H1 (cell line): ENCODE data around the gene ST6GALNAC2. TPM values are rescaled to one million over a fixed set of nuclear protein-coding genes. Genes with fewer than 3 reads are reported as not detected.

Experiments
- CTCF ChIA-PET: fragments of 300-600 bp; sonication (Branson Sonifier 250); formaldehyde crosslinking; loops from one replicate; lab custom pipeline; 2021; ENCODE audit not compliant: partially characterized antibody; lab: Charles Lee
- POLR2A ChIA-PET: fragments of 300-600 bp; sonication (Branson Sonifier 250); formaldehyde crosslinking; loops from one replicate; lab custom pipeline; 2021; ENCODE audit warnings: inconsistent platforms; ENCODE audit not compliant: partially characterized antibody; lab: Charles Lee
- DNase-seq, 2 experiments: peaks; one replicate each; pipeline versions ENCODE4 v3.0.0 to v3.0.0-alpha.2; 2010 to 2022; ENCODE audit warnings: low spot score in 2 of 2, low read depth in 1 of 2, mixed read lengths in 1 of 2
- FAIRE-seq: peaks from 2 replicates; lab custom pipeline; 2011; peaks lifted over from hg19 to GRCh38; lab: Jason Lieb, UNC
- H2AFZ ChIP-seq: 2 replicates; pipeline ENCODE4 v1.8.1; 2012; ENCODE audit warnings: low read length, inconsistent platforms
- H2AK5ac ChIP-seq: 2 replicates; pipeline ENCODE4 v1.6.1; 2013; ENCODE audit warnings: low read depth, low read length
- H2BK120ac ChIP-seq: replicated peaks from 2 replicates; pipeline ENCODE3; 2013; ENCODE audit warnings: low read depth, low read length, inconsistent platforms
- H2BK12ac ChIP-seq: 2 replicates; pipeline ENCODE4 v1.6.1; 2013; ENCODE audit warnings: low read depth, low read length
- H2BK15ac ChIP-seq: 2 replicates; pipeline ENCODE4 v1.6.1; 2013; ENCODE audit warnings: low read length
- H2BK20ac ChIP-seq: 2 replicates; pipeline ENCODE4 v1.6.1; 2013; ENCODE audit warnings: low read length
- H2BK5ac ChIP-seq: 2 replicates; pipeline ENCODE4 v1.6.1; 2013; ENCODE audit warnings: low read depth, low read length
- H3K14ac ChIP-seq: 2 replicates; pipeline ENCODE4 v1.6.1; 2013; ENCODE audit warnings: inconsistent platforms; ENCODE audit not compliant: insufficient read length
- H3K18ac ChIP-seq: 2 replicates; pipeline ENCODE4 v1.6.1; 2013; ENCODE audit warnings: low read length; ENCODE audit errors: extremely low read depth
- H3K23ac ChIP-seq: 2 replicates; pipeline ENCODE4 v1.6.1; 2013; ENCODE audit warnings: inconsistent platforms; ENCODE audit not compliant: insufficient read length
- H3K23me2 ChIP-seq: 2 replicates; pipeline ENCODE4 v1.6.1; 2013; ENCODE audit warnings: low read depth, low read length
- H3K27ac ChIP-seq: 2 replicates; pipeline ENCODE4 v1.6.1; 2011; ENCODE audit warnings: low read depth, low read length, inconsistent platforms
- H3K27me3 ChIP-seq, 4 experiments: replicated peaks in 1 of 4; 1 replicate in 1 of 4; 2 replicates in 3 of 4; pipeline versions ENCODE4 v1.6.1 to v1.8.1; 2011 to 2013; ENCODE audit warnings: low read length in 3 of 4, mild to moderate bottlenecking in 3 of 4, inconsistent platforms in 2 of 4, mixed read lengths in 2 of 4, moderate library complexity in 1 of 4; ENCODE audit not compliant: control insufficient read depth in 3 of 4, insufficient read depth in 3 of 4; ENCODE audit errors: extremely low read depth in 1 of 4
- H3K36me3 ChIP-seq, 4 experiments: 2 replicates each; pipeline versions ENCODE4 v1.6.1 to v1.8.1; 2011 to 2013; ENCODE audit warnings: mild to moderate bottlenecking in 4 of 4, low read length in 3 of 4, moderate library complexity in 2 of 4, control low read depth in 1 of 4, inconsistent platforms in 1 of 4; ENCODE audit not compliant: insufficient read depth in 4 of 4, control insufficient read depth in 2 of 4
- H3K4ac ChIP-seq: replicated peaks from 2 replicates; pipeline ENCODE3; 2013; ENCODE audit warnings: low read length, low read depth, mixed read lengths, inconsistent platforms; ENCODE audit not compliant: insufficient read length
- H3K4me1 ChIP-seq, 4 experiments: replicated peaks in 1 of 4; 1 replicate in 1 of 4; 2 replicates in 3 of 4; pipeline versions ENCODE4 v1.6.1 to v1.8.1; 2011 to 2013; ENCODE audit warnings: low read length in 3 of 4, inconsistent platforms in 2 of 4, mixed read lengths in 1 of 4; ENCODE audit not compliant: insufficient read depth in 4 of 4, control insufficient read depth in 3 of 4
- H3K4me2 ChIP-seq, 2 experiments: 2 replicates each; pipeline versions ENCODE4 v1.6.1 to v1.8.1; 2011 to 2013; ENCODE audit warnings: low read depth in 2 of 2, low read length in 2 of 2, control low read depth in 1 of 2, inconsistent platforms in 1 of 2, mild to moderate bottlenecking in 1 of 2; ENCODE audit not compliant: insufficient read depth in 1 of 2
- H3K4me3 ChIP-seq, 4 experiments: fragments of 200-600, 300-600 bp in 1 of 4; sonication (generic), shearing (Covaris generic), sonication (Bioruptor Twin) in 1 of 4; 2 replicates each; pipeline versions ENCODE4 v1.5.1 to v1.8.1; 2011 to 2016; ENCODE audit warnings: low read length in 4 of 4, low read depth in 3 of 4, control low read depth in 2 of 4, inconsistent platforms in 2 of 4, mild to moderate bottlenecking in 2 of 4, mixed read lengths in 1 of 4, moderate library complexity in 1 of 4; ENCODE audit not compliant: insufficient read depth in 2 of 4; ENCODE audit errors: extremely low read depth in 1 of 4
- H3K56ac ChIP-seq: replicated peaks from 2 replicates; pipeline ENCODE3; 2013; ENCODE audit warnings: low read depth, mild to moderate bottlenecking, mixed read lengths, low read length, inconsistent platforms; ENCODE audit not compliant: insufficient read length
- H3K79me1 ChIP-seq: 2 replicates; pipeline ENCODE4 v1.6.1; 2013; ENCODE audit warnings: low read depth, low read length, control low read depth
- H3K79me2 ChIP-seq, 2 experiments: 2 replicates each; pipeline versions ENCODE4 v1.6.1 to v1.8.1; 2012 to 2013; ENCODE audit warnings: low read length in 2 of 2, mild to moderate bottlenecking in 2 of 2, inconsistent platforms in 1 of 2; ENCODE audit not compliant: insufficient read depth in 2 of 2, control insufficient read depth in 1 of 2
- H3K9ac ChIP-seq, 4 experiments: replicated peaks in 1 of 4; 1 replicate in 1 of 4; 2 replicates in 3 of 4; pipeline versions ENCODE4 v1.6.1 to v1.8.1; 2011 to 2013; ENCODE audit warnings: low read depth in 3 of 4, low read length in 3 of 4, control low read depth in 2 of 4, mild to moderate bottlenecking in 2 of 4, moderate library complexity in 2 of 4, inconsistent platforms in 1 of 4; ENCODE audit errors: extremely low read depth in 1 of 4
- H3K9me3 ChIP-seq, 2 experiments: 2 replicates each; pipeline versions ENCODE4 v1.6.1 to v1.8.1; 2012 to 2013; ENCODE audit warnings: mild to moderate bottlenecking in 2 of 2, moderate library complexity in 2 of 2, control low read depth in 1 of 2, inconsistent platforms in 1 of 2, low read depth in 1 of 2, low read length in 1 of 2, mixed read lengths in 1 of 2; ENCODE audit not compliant: insufficient read depth in 2 of 2
- H4K20me1 ChIP-seq, 2 experiments: replicated peaks in 1 of 2; 2 replicates each; pipeline versions ENCODE3 to v1.8.1; 2011 to 2013; ENCODE audit warnings: inconsistent platforms in 2 of 2, low read length in 2 of 2, mild to moderate bottlenecking in 1 of 2; ENCODE audit not compliant: insufficient read depth in 2 of 2, control insufficient read depth in 1 of 2
- H4K5ac ChIP-seq: 2 replicates; pipeline ENCODE4 v1.6.1; 2013; ENCODE audit warnings: low read length, low read depth, mixed read lengths, inconsistent platforms; ENCODE audit not compliant: insufficient read length
- H4K8ac ChIP-seq: 2 replicates; pipeline ENCODE4 v1.8.0; 2013; ENCODE audit warnings: mild to moderate bottlenecking, moderate library complexity, low read length, inconsistent platforms; ENCODE audit not compliant: insufficient read depth; ENCODE audit errors: extremely low read depth
- H4K91ac ChIP-seq: replicated peaks from 2 replicates; pipeline ENCODE3; 2013; ENCODE audit warnings: low read length, mixed read lengths, inconsistent platforms; ENCODE audit not compliant: insufficient read length
- BCL11A ChIP-seq, 2 experiments: IDR thresholded peaks; one replicate each; pipeline ENCODE4 v1.6.1; 2011; ENCODE audit warnings: low read depth in 2 of 2, low read length in 2 of 2, mild to moderate bottlenecking in 2 of 2
- HDAC2 ChIP-seq, 2 experiments: fragments of 300-600 bp in 1 of 2; sonication (generic) in 1 of 2; IDR thresholded peaks; 2 replicates each; pipeline ENCODE4 v1.6.1; 2011 to 2012; ENCODE audit warnings: low read depth in 2 of 2, low read length in 2 of 2, mild to moderate bottlenecking in 2 of 2, moderate library complexity in 2 of 2, borderline replicate concordance in 1 of 2, inconsistent platforms in 1 of 2
- KDM1A ChIP-seq: fragments of 200-600, 300-600 bp; sonication (generic); IDR thresholded peaks from 2 replicates; pipeline ENCODE4 v1.7.1; 2016; ENCODE audit warnings: mild to moderate bottlenecking, low read length, borderline replicate concordance
- WGBS, 2 experiments: shearing (Covaris generic) in 1 of 2; methylation state at CpG; one replicate each; pipeline versions ENCODE4 v1.1.6 to v1.1.7; 2013 to 2015; ENCODE audit warnings: low lambda C conversion rate in 2 of 2, mixed read lengths in 2 of 2, inconsistent platforms in 1 of 2, low coverage in 1 of 2, missing lambda C conversion rate in 1 of 2; ENCODE audit not compliant: insufficient replicate concordance in 2 of 2, insufficient coverage in 1 of 2, insufficient read length in 1 of 2; ENCODE audit errors: extremely low coverage in 1 of 2, missing lambda C conversion rate in 1 of 2; 5-methylcytosine and 5-hydroxymethylcytosine counted together
- polyA plus RNA-seq, 7 experiments: library from polyadenylated mRNA; depleted of rRNA in 3 of 7; stranded (reverse) in 5 of 7; unstranded in 2 of 7; fragments of >200 nt in 5 of 7; fragments of 200-250 nt in 2 of 7; gene quantifications; 1 replicate in 5 of 7; 2 replicates in 1 of 7; 4 replicates in 1 of 7; pipeline versions ENCODE4 v1.2.1 to v1.2.3, GENCODE V29; 2011 to 2013; ENCODE audit warnings: missing spikeins in 2 of 7, mixed read lengths in 2 of 7
- total RNA-seq: library from RNA; stranded (reverse); fragmentation: NEBNext Ultra II Directional; extraction: Animal tissue kit (Norgen Biotek cat#: 25700); gene quantifications from 2 replicates; pipeline ENCODE4 v1.2.1, GENCODE V29; 2021

The ST6GALNAC2 gene
- total and polyA plus RNA-seq, 2 of the 8 experiments (the other 6 are each of a cell fraction or from before 2014, with no cell fraction given) = 0.09 TPM; not detected in 1

DNA sequence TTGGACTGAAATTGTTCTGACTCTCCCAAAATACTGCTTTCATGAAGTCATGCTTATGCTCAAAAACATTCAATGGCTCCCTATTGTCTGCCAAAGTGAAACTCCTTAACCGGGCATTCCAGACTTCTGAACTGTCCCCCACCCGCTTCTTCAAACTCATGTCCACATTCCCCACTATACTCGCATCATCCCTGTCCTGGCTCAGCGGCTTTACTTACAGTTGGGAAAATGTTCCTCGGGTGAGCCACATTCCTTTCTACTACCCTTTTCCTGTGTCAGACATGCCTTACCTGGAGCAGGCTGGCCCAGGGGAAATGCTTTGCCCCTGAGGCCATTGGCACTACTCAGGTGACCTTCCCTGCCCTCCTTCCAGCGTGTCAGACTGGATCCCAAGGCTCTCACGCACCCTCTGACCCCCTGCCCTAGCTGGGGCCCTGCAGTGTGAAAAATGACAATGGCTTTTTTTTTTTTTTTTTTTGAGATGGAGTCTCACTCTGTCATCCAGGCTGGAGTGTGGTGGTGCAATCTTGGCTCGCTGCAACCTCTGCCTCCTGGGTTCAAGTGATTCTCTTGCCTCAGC is 53.5 kb downstream of the ST6GALNAC2 start:
- no peak overlapping the region for H3K23ac ChIP-seq
- no peak overlapping the region for H2BK120ac ChIP-seq
- 84% methylated on average over 7 of the region's 8 CpGs; no CpG with 5 or more reads in 1 of the 2 experiments for WGBS, 2 experiments
- no peaks in the 10 kb centered on the region for H3K79me2 ChIP-seq
- no peak overlapping the region for H3K4me3 ChIP-seq
- no peak for TF ChIP-seq BCL11A (IDR thresholded peaks at IDR 0.05; ENCODE audit: low read depth in 2 of 2, low read length in 2 of 2)
- TF ChIP-seq KDM1A = peak; percentile 93
- peak in 1 of 2 experiments; percentile 85; a peak in 1 of 4 replicates for TF ChIP-seq HDAC2 (IDR thresholded peaks at IDR 0.05; ENCODE audit: borderline replicate concordance in 1 of 2, low read depth in 2 of 2, low read length in 2 of 2)
- H2AK5ac ChIP-seq = peak overlapping the region; percentile 40; the same call in 1 of the 2 replicates
- no peak overlapping the region for H2BK12ac ChIP-seq
- H4K20me1 ChIP-seq = no peaks in the 10 kb centered on the region
- H4K8ac ChIP-seq = no peak overlapping the region
- no peak overlapping the region for H3K9ac ChIP-seq
- POLR2A ChIA-PET = interaction anchor here (1.5 to 5.7 kb wide), 4 partner anchors 7 to 195 kb away, joined by 3 to 30 read pairs (median 16); partner anchors contain the start of gene PRCD
- no peak overlapping the region for H2BK15ac ChIP-seq
- H2BK5ac ChIP-seq = no peak overlapping the region
- peaks cover 0 to 27% (median 21%) of the 10 kb centered on the region in 4 experiments; a peak in 6 of 7 replicates for H3K4me1 ChIP-seq
- FAIRE-seq = no peak
- H4K5ac ChIP-seq = no peak overlapping the region
- H3K9me3 ChIP-seq = no peaks in the 10 kb centered on the region
- CTCF ChIA-PET = interaction anchor here (1.3 to 15.6 kb wide), 4 partner anchors 11 to 26 kb away, joined by 5 to 260 read pairs (median 10); no protein-coding TSS in a partner anchor
- H2BK20ac ChIP-seq = no peak overlapping the region
- peaks cover 2% of the 10 kb centered on the region; the same call in 1 of the 2 replicates for H3K23me2 ChIP-seq
- H3K79me1 ChIP-seq = no peaks in the 10 kb centered on the region
- H3K27me3 ChIP-seq = peaks cover 1 to 19% (median 11%) of the 10 kb centered on the region in 4 experiments; a peak in 6 of 7 replicates
- H3K36me3 ChIP-seq = no peaks in the 10 kb centered on the region
- H3K27ac ChIP-seq = no peak overlapping the region
- H4K91ac ChIP-seq = no peak overlapping the region
- no peak overlapping the region for H3K56ac ChIP-seq
- no peak overlapping the region for H3K4me2 ChIP-seq
- DNase-seq = no peak
- no peak overlapping the region for H2AFZ ChIP-seq
- no peak overlapping the region for H3K14ac ChIP-seq
- H3K18ac ChIP-seq = no peak overlapping the region
- no peak overlapping the region for H3K4ac ChIP-seq
